ENCODE measurements around the gene MAML1. TPM values are rescaled to one million over a fixed set of nuclear protein-coding genes. Genes with fewer than 3 reads are reported as not detected.

Gene MAML1
- total and polyA plus RNA-seq, 2 donors (not counting 1 experiment from before 2014, with no cell fraction given), result 12.0 to 50.6 TPM

GRCh38 chr5:179796877-179797608, 64.4 kb downstream of the MAML1 start:
- CTCF ChIA-PET, result interaction anchor here (0.9 to 2.2 kb wide), 7 partner anchors 17 to 178 kb away, joined by 3 to 17 read pairs (median 4); partner anchors contain the start of gene HNRNPH1

More at GRCh38 chr5:179796877-179797608, 64.4 kb downstream of the MAML1 start:
- Histone ChIP-seq H3K4me3 (ENCODE audit: control extremely low read depth in 1 of 5, extremely low read depth in 1 of 5, insufficient read depth in 1 of 5, low read depth in 2 of 5, low read length in 4 of 5) (peak overlapping the region in 3 of 5 experiments; percentile 63 to 68 (median 64)), H3K4me1 (ENCODE audit: control insufficient read depth in 2 of 2, insufficient read depth in 2 of 2, low read length in 2 of 2) (peaks cover 28 to 37% of the 10 kb centered on the region in 2 donors), H3K9me3 (ENCODE audit: control extremely low read depth in 1 of 3, control insufficient read depth in 2 of 3, insufficient read depth in 1 of 3, low read length in 2 of 3) (no peaks in the 10 kb centered on the region), H4K20me1 (ENCODE audit: control insufficient read depth, insufficient read depth, low read length, poor library complexity, severe bottlenecking) (peaks cover 26% of the 10 kb centered on the region), H3K79me2 (ENCODE audit: control insufficient read depth, insufficient read depth, low read length) (peaks cover 9% of the 10 kb centered on the region), H3K27me3 (replicated peaks in 1 of 4; ENCODE audit: control extremely low read depth in 1 of 4, control insufficient read depth in 3 of 4, insufficient read depth in 4 of 4, low read length in 3 of 4) (no peaks in the 10 kb centered on the region), H3K27ac (ENCODE audit: low read length in 2 of 2) (peak overlapping the region; percentile 41 to 66), H3K4me2 (replicated peaks; ENCODE audit: low read depth, low read length, poor library complexity, severe bottlenecking) (peak overlapping the region; percentile 90), H2AFZ (ENCODE audit: insufficient read depth, low read depth, low read length, poor library complexity, severe bottlenecking) (peak overlapping the region; percentile 72), H3K9ac (ENCODE audit: low read length) (peak overlapping the region; percentile 74), H3K36me3 (replicated peaks in 1 of 2; ENCODE audit: control extremely low read depth in 1 of 2, control insufficient read depth in 1 of 2, extremely low read depth in 1 of 2, insufficient read depth in 2 of 2, low read length in 1 of 2) (peaks cover 0 to 31% of the 10 kb centered on the region in 2 experiments)
- peak; percentile 30 for DNase-seq
- Mint-ChIP-seq H3K27me3 (no peaks in the 10 kb centered on the region), H3K27ac (peak overlapping the region; percentile 70), H3K4me3 (peak overlapping the region; percentile 70), H3K9me3 (ENCODE audit: insufficient read depth) (no peaks in the 10 kb centered on the region), H3K4me1 (peaks cover 33% of the 10 kb centered on the region)
- POLR2A ChIA-PET, result interaction anchor here (2.7 kb wide), 1 partner anchor 22 kb away, joined by 8 read pairs; no protein-coding TSS in a partner anchor
- no peak for ATAC-seq (ENCODE audit: low read depth)
- TF ChIP-seq EZH2 (IDR thresholded peaks at IDR 0.05; ENCODE audit: borderline replicate concordance, insufficient read depth, low read depth, low read length, poor library complexity, severe bottlenecking), result no peak
- TF ChIP-seq CTCF (IDR thresholded peaks at IDR 0.05), result no peak
- WGBS (ENCODE audit: insufficient coverage), result 92% methylated on average over 19 of the region's 21 CpGs
- intact Hi-C loops (cut with micrococcal nuclease), result loop anchor here (1.0 to 2.0 kb wide), 4 partner anchors 34 to 174 kb away; partner anchors contain the start of genes CANX, HNRNPH1 and MAML1

Measured in B cell (primary cell).